Stimulated activated CD4-positive, alpha-beta T cell treated with anti-CD3 and anti-CD28 coated beads, Interleukin-12 subunit alpha, Interleukin-12 subunit beta, amount 100 ng/mL, for 24 hours (primary cell): ENCODE data around the gene RCSD1.

ENCODE experiments used
- DNase-seq, 2 experiments: peaks; one replicate each; pipeline ENCODE4 v3.0.0-alpha.2; 2020; ENCODE audit warnings: low read depth in 2 of 2

RCSD1 gene

DNA sequence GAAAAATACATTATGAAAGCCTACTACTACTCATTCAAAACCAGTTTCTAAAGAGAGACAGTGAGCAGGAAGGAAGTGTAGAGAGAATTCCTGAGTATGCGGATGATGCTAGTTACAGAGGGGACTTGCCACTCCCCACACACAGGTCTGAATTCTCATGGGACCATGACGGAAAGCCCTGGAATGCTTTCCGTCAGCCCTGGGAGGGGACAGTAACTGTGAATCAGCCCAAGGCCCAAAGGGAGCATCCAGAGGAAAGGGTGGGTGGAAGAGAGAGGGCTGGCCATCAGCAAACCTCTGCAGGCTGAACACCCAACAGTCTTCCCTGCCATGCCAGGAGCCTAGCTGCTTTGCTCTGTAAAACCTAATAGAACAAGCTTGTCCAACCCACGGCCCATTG lies 36.4 kb downstream of the RCSD1 start:
- no peak for DNase-seq

DNA sequence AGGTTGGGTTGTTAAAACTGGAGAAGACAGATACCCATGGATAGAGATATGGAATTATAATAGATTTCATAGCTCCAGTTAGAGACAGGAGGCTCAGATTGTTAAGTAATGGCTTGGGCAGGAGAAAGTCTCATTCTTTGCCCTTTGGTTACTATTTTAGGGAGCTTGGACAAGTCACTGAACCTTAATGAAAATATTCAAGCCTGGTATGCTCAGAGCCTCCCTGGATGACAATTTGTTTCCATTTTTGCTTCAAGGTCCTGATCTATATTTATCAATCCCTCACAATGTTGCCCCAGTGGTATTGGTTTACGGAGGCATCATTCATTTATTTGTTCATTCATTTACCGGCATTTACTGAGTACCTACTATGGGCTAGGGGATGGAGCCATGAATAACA lies 37.5 kb downstream of the RCSD1 start:
- no peak for DNase-seq

DNA sequence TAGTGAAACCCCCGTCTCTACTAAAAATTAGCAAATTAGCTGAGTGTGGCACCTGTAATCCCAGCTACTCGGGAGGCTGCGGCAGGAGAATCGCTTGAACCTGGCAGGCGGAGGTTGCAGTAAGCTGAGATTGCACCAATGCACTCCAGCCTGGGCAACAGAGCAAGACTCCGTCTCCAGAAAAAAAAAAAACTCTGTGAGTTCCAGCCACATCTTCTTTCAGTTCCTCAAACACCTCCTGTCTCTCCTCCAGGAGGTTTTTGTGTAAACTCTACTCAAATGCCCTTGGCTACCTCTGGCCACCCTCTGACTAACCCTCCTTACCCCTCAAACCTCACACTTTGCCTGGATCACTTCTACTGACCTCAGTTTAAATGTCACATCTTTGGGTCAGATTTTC lies 38.1 kb downstream of the RCSD1 start:
- no peak for DNase-seq

DNA sequence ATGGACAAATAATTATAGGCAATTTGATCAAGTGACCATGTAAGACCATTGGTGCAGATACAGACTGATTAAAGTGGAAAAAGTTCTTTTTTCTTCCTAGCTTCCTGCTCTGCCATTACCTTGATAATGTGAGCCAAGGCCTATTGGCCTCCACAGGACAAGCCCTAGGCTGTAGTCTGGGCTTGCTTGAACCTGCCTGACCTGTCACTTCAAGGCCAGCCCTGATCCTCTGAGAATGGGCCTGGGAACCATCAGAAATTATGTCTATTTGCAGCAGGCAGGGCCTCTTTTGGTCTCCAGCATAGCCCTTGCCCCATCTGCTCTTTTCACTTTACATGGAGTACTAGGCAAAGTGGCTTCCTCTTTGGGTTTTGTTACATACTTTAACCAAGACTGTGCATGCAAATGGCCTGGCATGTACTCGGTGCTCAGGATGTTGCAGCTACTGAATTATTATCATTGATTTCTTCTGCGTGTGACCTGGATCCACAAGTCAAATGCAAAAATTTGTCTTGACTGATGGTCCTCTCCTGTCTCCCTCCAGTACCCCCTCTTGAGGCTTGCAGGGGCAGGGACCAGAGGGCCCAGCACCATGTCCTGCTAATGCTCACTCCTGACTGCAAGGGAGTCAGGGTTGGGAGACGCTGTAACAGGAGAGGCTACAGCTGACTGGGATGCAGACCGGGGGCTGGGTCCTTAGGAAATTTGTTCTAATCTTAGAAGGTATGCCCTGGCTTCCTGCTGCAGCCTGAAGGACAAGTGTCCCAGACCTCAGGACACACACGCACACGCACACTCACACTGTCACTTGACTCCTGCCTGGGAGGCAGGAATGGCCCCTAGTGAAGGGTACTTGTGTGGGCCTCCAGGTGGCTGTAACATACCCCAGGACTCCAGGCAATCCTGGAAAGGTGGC lies 39.4 kb downstream of the RCSD1 start:
- no peak for DNase-seq

DNA sequence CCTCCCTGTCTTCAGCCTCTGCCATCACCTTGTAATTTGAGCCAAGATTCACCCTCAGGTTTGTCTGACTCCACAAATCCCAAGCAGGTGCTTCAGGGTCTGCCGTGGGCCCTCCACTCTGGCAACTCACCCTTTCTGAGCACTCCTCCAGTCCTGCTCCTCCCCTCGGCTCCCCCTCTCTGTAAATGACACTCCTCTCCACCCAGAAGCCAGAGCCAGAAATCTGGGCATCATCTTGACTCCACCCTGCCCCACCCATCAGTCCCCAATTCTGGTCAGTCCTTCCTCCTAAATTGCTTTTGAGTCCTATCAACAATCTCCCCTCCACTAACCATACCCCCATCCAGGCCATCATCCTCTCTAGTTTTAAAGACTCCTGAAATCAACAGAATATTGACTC lies 40.5 kb downstream of the RCSD1 start:
- DNase-seq: no peak

DNA sequence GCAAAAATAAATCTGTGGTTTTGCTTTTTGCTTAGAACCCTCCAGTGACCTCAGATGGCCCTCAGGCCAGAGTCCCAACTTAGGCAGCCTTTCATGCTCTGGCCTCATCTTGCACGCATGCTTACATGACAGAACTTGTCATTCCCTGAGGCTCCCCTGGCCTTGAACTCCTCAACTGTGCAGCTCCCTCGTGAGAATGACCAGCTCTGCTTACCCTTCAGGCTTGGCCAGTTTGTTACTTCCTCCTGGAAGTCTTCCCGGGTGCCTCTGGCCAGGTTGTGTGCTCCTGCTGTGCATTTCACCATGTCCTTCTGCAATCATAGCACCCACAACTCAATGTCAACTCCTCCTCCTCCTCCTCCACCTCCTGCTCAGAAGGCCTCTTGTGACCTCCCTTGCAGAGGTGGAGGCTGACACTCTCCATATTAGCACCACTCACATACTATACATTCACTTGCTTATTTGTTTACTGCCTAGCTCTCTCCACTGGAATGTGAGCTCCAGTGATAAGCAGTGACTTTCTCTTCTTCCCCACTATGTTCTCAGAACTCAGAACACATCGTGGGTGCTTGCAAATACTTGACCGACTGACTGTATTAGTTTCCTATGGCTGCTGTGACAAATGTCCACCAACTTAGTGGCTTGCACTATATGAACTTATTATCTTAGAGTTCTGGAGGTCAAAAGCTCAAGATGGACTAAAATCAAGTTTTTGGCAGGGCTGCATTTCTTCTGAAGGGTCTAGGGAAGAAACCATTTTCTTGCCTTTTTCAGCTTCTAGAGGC lies 41.9 kb downstream of the RCSD1 start:
- DNase-seq: no peak

DNA sequence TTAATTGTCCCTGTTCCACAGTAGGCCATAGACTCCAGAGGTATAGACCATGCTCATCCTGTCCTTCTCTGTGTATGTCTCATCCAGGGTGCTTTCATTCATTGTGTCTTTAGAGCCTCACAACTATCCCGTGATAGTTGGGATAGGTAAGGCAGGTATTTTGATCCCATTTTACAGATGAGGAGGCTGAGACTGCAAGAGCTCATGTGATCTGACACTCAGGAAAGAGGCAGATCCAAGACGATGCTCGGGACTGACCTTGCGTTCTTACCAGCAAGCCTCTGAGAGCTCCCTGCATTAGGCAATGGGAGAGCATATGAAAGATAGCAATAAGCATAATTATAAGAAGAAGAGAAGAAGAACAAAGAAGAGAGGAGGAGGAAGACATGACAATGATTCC lies 42.8 kb downstream of the RCSD1 start:
- no peak for DNase-seq

DNA sequence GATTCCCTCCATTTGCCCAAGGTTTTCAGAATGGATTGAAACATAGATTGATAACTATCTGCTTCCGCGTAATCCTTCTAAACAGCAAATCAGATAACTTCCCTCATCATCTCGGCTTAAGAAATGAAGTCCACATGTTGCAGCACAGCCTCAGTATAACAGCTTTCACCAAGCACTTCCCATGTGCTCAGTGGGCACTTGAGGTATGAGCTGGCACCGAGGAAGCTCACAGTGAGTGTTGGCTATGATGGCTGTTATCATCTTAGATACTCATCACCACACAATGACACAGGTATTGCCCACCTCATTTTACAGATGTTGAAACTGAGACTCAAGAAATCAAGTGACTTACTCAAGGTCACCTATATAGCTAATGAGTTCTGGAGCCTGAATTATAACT lies 43.2 kb downstream of the RCSD1 start:
- no peak for DNase-seq

DNA sequence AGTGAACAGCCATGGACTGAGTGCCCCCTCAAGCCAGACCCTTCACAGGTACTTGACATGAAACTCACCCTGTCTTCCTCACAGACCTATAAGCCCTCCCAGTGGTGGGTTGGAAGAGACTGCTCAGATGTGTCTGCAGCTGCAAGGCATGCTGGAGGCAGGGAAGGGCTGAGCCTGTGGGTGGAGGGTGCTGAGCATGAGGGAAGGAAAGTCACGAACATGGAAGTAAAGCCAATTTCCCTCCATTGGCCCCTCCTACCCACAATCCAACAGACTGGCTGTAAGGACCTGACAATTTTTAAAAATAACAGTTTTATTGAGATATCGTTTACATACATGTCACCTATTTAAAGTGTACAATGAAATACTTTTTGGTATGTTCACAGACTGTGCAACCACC lies 44.1 kb downstream of the RCSD1 start:
- DNase-seq: no peak

DNA sequence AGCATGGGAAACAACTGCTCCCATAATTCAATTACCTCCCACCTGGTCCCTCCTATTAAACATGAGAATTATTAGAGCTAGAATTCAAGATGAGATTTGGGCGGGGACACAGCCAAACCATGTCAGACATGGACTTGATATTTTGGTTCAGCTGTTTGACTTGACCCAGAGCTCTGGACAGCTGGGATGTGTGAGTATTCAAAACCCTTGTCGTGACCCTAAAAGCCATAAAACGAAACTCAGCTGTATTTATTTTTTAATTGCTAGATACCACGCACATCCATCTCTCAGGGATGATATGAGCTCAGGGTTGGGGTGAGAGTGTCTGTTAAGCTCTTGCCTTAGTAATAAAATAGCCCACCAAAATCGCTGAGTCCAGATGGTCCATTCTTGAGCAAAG lies 45.4 kb downstream of the RCSD1 start:
- DNase-seq: no peak

DNA sequence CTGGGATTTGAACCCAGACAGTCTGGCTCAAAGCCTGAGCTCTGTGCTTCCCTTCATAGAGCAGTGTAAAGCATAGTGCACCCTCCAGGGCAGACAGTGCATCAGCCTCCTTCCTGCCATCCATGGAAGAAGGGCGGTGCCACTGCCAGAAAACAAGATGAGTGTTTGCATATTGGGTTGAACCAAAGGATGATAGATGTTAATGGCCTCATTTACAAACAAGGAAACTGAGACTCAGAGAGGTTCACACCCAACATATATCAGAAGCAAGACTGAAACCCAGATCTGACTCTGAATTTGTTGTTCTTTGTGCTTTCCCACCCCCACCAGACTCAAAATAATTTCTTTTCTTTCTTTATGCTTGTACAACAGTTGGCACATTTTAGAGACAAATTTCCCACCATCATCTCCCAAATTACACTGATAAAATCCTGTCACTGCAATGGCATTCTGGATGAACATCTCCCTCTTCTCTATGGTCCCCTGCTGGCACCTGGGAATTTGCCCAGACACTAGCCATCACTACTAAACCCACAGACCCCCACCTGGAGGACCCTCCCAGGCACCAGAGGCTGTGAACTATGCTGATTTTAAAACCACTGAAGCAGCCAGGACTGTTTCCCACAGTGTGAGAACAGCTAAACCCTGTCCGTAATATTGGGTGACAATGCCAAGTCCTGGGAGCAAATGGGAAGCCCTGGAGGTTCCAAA lies 46.3 kb downstream of the RCSD1 start:
- no peak for DNase-seq

DNA sequence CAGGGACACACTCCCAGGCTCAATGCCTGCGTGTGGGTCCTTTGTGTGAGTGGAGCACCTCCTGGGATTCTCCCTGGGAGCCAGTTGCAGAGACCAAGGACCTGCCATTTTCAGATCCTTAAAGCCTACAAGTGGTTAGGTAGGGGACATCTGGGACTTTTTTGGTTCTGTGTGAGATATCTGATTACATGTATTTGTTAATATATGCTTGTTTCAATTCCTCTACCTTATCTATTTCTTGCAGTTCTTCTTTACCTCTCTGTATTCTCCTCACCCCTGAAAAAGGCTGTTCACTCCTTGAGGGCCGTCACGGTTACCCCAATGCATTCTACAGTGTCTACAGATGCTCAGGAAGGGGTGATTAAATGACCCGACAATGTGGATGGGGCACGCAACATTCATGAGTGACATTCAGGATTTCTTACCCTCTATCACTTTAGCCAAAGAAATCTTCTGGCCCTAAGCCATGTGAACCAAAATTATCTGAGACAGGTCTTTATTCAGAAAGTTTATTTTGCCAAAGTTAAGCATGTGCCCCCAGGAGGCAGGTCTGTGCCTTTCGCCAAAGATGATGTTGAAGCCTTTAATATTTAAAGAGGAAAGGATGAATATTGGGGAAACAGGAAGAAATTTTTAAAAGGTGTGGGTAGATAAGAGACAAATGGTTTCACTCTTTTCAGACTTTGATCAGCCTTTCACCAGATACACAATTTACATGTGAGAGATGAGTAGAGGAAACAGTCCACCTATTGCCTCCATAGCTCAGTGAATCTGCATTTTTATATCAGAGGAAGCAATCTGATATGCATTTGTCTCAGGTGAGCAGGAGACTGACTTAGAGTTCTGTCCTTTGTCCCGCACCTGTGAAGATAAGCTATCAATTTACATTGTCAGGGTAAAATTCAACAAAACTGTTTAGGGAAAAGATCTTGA lies 47.1 kb downstream of the RCSD1 start:
- no peak for DNase-seq

DNA sequence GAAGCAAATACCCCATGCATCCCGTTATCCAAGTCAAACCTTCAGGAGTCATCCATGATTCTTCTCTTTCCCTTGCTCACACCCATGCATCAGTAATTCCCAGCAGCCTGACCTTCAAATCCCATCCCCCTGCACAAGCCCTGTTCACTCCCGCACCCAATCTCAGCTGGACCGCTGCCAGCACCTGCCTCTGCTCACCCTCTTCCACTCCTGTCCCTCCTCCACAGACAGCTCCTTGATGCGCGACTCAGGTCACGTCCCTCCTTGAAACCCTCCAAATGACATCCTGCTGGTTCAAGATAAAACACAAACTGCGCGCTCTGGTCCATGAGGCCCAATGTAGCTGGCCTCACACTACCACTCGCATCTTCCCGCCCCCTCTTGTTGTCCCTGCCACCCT lies 48.4 kb downstream of the RCSD1 start:
- no peak for DNase-seq

DNA sequence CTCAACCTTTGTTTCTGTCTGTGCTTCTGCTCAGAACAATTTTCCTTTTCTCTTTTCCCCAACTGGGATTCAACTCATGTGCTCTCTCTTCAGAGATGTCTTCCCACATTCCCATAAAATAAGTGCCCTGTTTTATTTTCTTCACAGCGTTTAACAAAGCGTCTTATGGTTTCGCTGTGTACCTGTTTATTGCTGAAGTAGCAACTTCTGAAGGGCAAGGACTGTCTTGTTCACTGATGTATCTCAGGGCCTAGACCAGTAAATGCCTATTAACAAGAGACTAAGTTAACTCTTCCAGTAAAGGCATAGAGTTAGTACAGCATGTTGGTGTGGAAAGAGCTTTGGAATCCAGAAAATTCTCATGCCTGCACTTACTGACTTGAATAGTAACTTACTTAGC lies 48.8 kb downstream of the RCSD1 start:
- DNase-seq: no peak

DNA sequence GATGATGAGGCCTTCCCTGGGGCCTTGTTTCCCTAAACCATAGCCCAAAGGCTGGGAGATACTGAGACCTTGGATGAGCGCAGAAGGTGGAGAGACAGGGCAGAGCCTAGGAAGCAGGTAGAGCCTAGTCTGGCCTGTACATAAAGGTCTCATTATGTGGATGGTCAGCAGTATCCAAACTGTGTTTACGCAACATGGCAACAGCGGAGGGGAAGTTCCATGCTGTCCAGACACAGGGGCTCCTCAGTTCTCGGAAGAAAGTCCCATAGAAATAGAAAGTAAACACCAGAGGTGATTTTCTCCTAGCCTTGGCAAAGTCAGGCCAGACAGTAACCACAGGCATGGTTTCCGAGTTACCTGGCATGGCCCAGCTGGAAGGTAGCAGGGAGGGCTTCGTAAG lies 49.7 kb downstream of the RCSD1 start:
- no peak for DNase-seq

DNA sequence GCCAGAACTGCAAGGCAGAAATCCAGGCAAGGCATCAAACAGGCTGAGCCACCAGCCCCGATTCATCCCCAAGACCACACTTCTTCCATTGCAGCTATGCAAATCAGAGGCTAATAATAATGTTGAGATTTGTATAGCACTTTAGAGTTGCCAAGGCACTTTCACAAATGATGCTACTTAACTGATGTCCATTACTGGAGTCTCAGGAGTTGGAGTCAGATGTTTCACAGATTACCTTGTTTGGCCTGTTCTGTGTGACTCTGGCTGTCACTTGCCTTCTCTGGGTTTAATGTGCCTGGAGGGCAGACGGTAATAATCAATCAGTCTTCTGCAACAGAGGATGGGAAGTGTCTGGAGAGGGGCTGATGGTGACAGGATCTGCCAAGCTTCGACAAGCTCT lies 51.0 kb downstream of the RCSD1 start:
- no peak for DNase-seq

DNA sequence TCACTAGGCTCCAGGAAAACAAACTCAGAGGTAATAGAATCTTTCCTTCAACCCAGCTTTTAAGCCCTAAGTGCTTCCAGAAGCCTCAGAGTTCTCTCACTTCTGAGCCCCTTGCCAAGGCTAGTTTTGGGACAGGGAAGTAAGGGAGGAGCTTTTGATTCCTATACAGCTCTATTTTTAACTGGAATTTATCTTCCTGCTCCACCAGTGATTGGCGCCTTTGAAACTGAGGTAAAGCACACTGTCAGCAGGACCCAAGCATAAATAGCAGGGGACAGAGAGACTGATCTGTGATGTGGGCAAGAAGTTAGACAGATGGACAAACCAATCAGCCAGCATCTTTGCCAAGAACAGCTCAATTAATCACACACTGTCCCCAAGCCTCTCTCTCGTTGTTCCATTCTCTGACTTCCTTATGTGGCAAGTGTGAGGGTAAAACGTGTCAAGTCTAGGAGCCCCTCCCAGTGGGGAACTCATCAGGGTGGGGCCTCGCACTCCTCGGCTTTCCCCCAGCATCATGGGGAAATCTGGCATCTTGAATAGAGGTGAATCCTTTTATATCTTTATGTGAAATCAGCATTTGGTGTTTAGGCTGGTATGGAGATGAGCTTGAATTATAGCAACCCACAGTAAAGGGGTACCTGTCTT lies 51.5 kb downstream of the RCSD1 start:
- DNase-seq: no peak

DNA sequence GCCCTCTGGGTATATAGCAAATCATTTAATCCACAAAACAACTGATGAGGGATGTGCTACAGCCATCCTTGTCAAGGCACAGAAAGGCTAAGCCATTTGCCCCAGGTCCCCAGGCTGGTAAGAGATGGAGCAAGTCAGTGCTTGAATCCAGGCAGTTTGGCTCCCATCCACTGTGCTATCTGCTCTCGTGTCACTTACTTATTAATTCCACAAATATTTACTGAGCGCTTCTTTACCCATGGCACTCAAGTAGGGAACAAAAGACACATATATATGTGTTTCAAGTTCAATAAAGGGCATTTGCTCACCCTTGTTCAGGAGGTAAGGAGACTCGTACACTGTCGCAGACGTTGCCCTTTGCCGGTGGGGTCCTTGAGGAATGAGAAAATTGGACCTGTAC lies 53.2 kb downstream of the RCSD1 start:
- no peak for DNase-seq

DNA sequence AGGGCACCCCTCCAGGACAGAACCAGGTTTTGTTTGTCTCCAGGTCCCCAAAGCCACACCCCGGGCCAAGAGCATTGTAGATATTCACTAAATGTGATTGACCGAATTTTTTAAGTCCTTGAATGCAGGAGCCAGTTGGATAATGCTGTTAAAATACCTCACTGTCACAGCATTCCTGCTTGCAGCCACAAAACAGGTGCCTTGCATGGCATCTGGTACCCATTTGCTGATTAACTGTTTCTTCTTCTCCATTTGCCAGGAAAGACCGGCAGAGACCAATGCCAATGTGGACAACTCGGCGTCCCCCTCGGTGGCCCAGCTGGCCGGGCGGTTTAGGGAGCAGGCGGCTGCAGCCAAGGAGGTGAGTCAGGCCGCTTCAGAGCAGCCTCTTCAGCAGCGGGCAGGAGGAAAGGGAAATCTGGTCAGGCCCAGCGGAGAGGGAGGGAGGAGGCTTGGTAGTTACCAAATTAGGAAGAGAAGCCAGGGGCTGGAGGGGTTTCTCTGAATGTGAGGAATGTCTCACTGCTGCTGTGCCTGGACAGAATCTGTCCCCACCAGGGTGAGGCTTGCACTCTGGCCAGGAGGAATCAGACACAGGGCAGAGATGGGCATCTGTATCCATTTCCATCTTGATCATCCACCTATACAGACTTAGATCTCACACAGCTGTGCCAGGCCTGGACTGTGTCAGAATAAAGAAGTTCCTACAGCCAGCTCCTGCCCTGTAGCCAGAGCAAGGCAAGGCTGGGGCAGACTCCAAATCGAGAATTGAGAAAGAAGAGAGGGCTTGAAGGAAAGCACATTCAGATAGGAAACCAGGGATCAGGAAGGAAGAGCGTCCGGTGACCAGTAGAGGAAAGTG lies 53.8 kb downstream of the RCSD1 start:
- no peak for DNase-seq

DNA sequence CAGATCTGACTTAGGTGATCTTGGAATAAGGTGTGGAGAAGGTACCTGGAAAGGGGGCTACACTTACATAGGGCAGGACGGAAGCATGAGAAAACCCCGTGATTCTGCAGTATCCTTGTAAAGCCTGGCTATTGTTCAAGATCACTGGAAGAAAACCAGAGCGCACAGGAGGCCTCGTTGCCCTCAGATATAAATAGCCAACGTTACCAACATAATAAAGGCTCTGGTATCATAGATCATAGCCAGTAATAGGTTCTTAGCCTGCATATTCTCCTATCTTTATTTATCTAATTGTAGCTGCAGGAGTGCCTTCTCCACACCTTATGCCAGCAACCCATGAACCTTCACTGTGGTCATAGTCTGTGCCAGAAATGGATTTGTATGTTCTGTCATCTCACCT lies 55.8 kb downstream of the RCSD1 start:
- DNase-seq: no peak
